PC-3 (cell line): ENCODE data around the gene ITGA1.

Source experiments
- CTCF ChIP-seq: fragments of 300-600 bp; sonication (generic); conservative IDR thresholded peaks from 2 replicates; pipeline ENCODE4 v1.5.1; 2017; ENCODE audit warnings: antibody characterized with exemption, low read depth, mild to moderate bottlenecking, low read length
- EZH2 ChIP-seq: fragments of 300-600 bp; sonication (generic); IDR thresholded peaks from one replicate; pipeline ENCODE4 v1.6.1; 2017; ENCODE audit warnings: antibody characterized with exemption, mild to moderate bottlenecking, low read length; ENCODE audit not compliant: unreplicated experiment
- EZH2phosphoT487 ChIP-seq: fragments of 300-600 bp; sonication (generic); IDR thresholded peaks from 2 replicates; pipeline ENCODE4 v1.6.1; 2018; ENCODE audit warnings: mild to moderate bottlenecking, antibody characterized with exemption, low read length, borderline replicate concordance

- TF ChIP-seq CTCF = no peak
- TF ChIP-seq EZH2phosphoT487 = no peak
- no peak for TF ChIP-seq EZH2
Measured at GRCh38 chr5:52864371-52864770, 76.7 kb downstream of the ITGA1 start.
